ENCODE measurements around the gene SYT6. TPM values are rescaled to one million over a fixed set of nuclear protein-coding genes. Genes with fewer than 3 reads are reported as not detected.

SYT6 gene
- total and polyA plus RNA-seq, 7 donors = 0.03 to 0.81 (median 0.34) TPM

DNA sequence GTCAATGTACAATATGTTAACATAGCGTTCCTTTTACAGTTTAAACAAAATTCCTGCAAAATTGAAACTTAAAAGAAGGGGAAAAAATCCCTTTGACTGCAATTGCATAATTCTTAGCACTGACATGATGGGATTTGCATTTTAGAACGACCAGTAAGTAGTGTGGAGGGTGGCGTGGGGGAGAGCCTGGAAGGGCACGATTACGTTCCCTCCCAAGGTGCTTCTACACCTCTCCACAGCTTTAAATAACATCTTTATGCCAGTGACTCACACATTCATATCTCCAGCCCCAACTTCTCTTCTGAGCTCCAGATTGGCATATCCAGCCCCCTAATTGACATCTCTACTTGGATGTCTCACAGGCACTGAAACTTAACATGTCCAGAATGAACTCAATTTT lies 110.1 kb downstream of the SYT6 start:
- TF ChIP-seq, protein P1, sequence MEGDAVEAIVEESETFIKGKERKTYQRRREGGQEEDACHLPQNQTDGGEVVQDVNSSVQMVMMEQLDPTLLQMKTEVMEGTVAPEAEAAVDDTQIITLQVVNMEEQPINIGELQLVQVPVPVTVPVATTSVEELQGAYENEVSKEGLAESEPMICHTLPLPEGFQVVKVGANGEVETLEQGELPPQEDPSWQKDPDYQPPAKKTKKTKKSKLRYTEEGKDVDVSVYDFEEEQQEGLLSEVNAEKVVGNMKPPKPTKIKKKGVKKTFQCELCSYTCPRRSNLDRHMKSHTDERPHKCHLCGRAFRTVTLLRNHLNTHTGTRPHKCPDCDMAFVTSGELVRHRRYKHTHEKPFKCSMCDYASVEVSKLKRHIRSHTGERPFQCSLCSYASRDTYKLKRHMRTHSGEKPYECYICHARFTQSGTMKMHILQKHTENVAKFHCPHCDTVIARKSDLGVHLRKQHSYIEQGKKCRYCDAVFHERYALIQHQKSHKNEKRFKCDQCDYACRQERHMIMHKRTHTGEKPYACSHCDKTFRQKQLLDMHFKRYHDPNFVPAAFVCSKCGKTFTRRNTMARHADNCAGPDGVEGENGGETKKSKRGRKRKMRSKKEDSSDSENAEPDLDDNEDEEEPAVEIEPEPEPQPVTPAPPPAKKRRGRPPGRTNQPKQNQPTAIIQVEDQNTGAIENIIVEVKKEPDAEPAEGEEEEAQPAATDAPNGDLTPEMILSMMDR (IDR thresholded peaks at IDR 0.05) = no peak
- WGBS, 3 donors = 53 to 58% (median 58%) methylated on average over 5 of the region's 5 CpGs
- H3K27ac ChIP-seq = no peak overlapping the region
- no peaks in the 10 kb centered on the region for H3K9me3 ChIP-seq
- no peaks in the 10 kb centered on the region for H3K36me3 ChIP-seq (ENCODE audit: insufficient read depth in 1 of 2, low read depth in 1 of 2)
- H3K4me3 ChIP-seq = no peak overlapping the region
- H3K27me3 ChIP-seq (ENCODE audit: insufficient read depth in 3 of 3, low read length in 2 of 3) = no peaks in the 10 kb centered on the region
- no peaks in the 10 kb centered on the region for H3K4me1 ChIP-seq
- no peak for ATAC-seq
- DNase-seq = no peak
- intact Hi-C loops (cut with DNase I) = loop anchor here in 1 of 2 donors (5.0 kb wide), 1 partner anchor 39 kb away; no protein-coding TSS in a partner anchor

DNA sequence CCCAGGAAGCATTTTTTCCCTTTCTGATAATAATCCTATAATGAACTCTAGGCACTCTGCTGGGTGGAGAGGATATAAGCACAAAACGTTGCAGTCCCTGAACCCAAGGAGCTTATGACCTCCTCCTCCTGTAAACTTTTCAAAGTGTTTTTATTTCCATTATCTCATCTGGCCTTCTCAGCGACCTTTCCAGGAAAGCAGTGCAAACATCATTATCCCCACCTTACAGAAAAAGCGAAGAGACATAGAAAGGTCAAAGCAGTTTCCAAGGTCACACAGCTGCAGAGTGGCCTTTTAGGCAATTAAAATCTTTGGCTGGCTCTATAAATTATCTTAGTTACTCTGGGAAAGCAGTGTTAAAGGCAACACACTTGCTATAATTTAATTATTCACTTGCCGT lies 110.6 kb downstream of the SYT6 start:
- H3K4me3 ChIP-seq = no peak overlapping the region
- no peaks in the 10 kb centered on the region for H3K9me3 ChIP-seq
- H3K36me3 ChIP-seq (ENCODE audit: insufficient read depth in 1 of 2, low read depth in 1 of 2) = no peaks in the 10 kb centered on the region
- H3K27ac ChIP-seq = no peak overlapping the region
- 23 to 32% (median 26%) methylated on average over 4 of the region's 4 CpGs for WGBS, 3 donors
- H3K4me1 ChIP-seq = no peaks in the 10 kb centered on the region
- intact Hi-C loops (cut with DNase I) = loop anchor here in 1 of 2 donors (5.0 kb wide), 1 partner anchor 39 kb away; no protein-coding TSS in a partner anchor
- TF ChIP-seq, protein P1 (IDR thresholded peaks at IDR 0.05) = no peak
- DNase-seq = no peak
- no peaks in the 10 kb centered on the region for H3K27me3 ChIP-seq (ENCODE audit: insufficient read depth in 3 of 3, low read length in 2 of 3)
- no peak for ATAC-seq

DNA sequence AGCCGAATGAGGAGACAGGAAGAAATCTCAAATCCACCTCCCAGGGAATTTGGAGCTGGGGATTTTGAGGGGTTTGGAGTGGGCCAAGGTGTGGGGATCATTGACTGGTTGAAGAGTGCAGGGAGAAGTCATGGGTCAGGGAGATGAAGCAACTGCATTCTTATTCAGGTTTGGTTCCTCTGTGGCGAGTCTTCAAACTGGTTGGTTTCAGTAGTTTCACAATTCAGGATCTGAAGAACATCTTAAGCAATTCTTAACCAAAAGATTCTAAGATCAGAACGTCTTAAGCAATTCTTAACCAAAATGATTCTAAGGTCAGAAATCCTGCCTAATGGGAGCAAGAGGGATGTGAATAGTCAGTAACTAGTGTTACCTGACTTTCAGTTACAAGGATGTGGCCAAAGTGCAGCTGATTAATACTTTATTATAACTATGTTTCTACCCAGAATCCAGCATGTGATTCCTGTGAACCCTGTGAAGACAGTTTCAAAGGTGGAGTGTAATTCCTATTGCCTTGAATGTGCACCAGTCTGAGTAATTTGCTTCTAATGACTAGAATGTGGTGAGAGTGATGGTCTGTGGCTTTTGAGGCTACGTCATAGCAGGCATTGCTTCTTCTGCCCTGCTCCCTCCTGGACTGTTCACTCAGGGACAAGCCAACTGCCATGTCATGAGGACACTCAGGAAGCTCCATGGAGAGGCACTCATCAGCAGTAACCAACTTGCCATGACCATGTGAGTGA lies 113.2 kb downstream of the SYT6 start:
- Histone ChIP-seq H3K27me3 (ENCODE audit: insufficient read depth in 3 of 3, low read length in 2 of 3) (no peaks in the 10 kb centered on the region), H3K27ac (no peak overlapping the region), H3K4me1 (no peaks in the 10 kb centered on the region), H3K36me3 (ENCODE audit: insufficient read depth in 1 of 2, low read depth in 1 of 2) (no peaks in the 10 kb centered on the region), H3K9me3 (no peaks in the 10 kb centered on the region), H3K4me3 (no peak overlapping the region)
- no peak for DNase-seq
- TF ChIP-seq, protein P1 (IDR thresholded peaks at IDR 0.05) = no peak
- WGBS, 3 donors = 65 to 68% (median 67%) methylated on average over 4 of the region's 4 CpGs
- intact Hi-C loops (cut with DNase I) = loop anchor here in 1 of 2 donors (5.0 kb wide), 1 partner anchor 42 kb away; no protein-coding TSS in a partner anchor
- ATAC-seq = peak in 2 of 4 donors; percentile 48 to 57

Other genes starting within 250 kb of the SYT6 start
- gene AP4B1, start 249.1 kb downstream of the SYT6 start, total RNA-seq = 10 to 100 TPM in 1 of 4 donors, 1 to 10 TPM in 3; 6.8 to 12.0 (median 9.3) TPM
- 10 to 100 TPM in 2 of 3 donors, 1 to 10 TPM in 1; 8.8 to 16.1 (median 11.4) TPM for gene AP4B1, start 249.1 kb downstream of the SYT6 start, polyA plus RNA-seq
- gene DCLRE1B, start 248.5 kb downstream of the SYT6 start, total RNA-seq = 1 to 10 TPM; 1.8 to 2.3 (median 2.1) TPM
- 1 to 10 TPM; 1.2 to 2.6 (median 2.5) TPM for gene DCLRE1B, start 248.5 kb downstream of the SYT6 start, polyA plus RNA-seq
- gene HIPK1, start 224.5 kb downstream of the SYT6 start, total RNA-seq = 10 to 100 TPM; 56.0 to 80.6 (median 65.3) TPM
- 10 to 100 TPM; 16.8 to 56.0 (median 18.4) TPM for gene HIPK1, start 224.5 kb downstream of the SYT6 start, polyA plus RNA-seq
- gene OLFML3, start 174.4 kb downstream of the SYT6 start, total RNA-seq = 10 to 100 TPM in 2 of 4 donors, 1 to 10 TPM in 2; 8.2 to 15.8 (median 10.7) TPM
- 10 to 100 TPM in 1 of 3 donors, 1 to 10 TPM in 2; 6.4 to 13.5 (median 9.9) TPM for gene OLFML3, start 174.4 kb downstream of the SYT6 start, polyA plus RNA-seq